GM10266 (cell line): ENCODE measurements around the gene NANOS2.
A peak's percentile ranks its signal among the peaks of the same experiment; 100 is the strongest.

Experiments used
- DNase-seq: peaks from one replicate; pipeline ENCODE4 v3.0.0; 2012; ENCODE audit errors: extremely low spot score
- CTCF ChIP-seq: IDR thresholded peaks from 2 replicates; pipeline ENCODE4 v1.5.1; 2012; ENCODE audit warnings: mild to moderate bottlenecking, low read depth; ENCODE audit not compliant: control insufficient read depth, insufficient read depth; ENCODE audit errors: missing control alignments

NANOS2 gene

GRCh38 chr19:45879055-45879454 is 35.5 kb downstream of the NANOS2 start:
- TF ChIP-seq CTCF, result no peak
- no peak for DNase-seq

- TF ChIP-seq CTCF, result no peak
Measured at GRCh38 chr19:45878043-45878794, 36.4 kb downstream of the NANOS2 start.

GRCh38 chr19:45876411-45877197 is 38.0 kb downstream of the NANOS2 start:
- no peak for TF ChIP-seq CTCF
- peak; percentile 73 for DNase-seq

More at GRCh38 chr19:45878043-45878794, 36.4 kb downstream of the NANOS2 start:
- DNase-seq, result no peak

- peak; percentile 80 for DNase-seq
- no peak for TF ChIP-seq CTCF
Measured at GRCh38 chr19:45876161-45876410, 38.5 kb downstream of the NANOS2 start.

- TF ChIP-seq CTCF, result no peak
- DNase-seq, result no peak
Measured at GRCh38 chr19:45874620-45874966, 40.0 kb downstream of the NANOS2 start.

GRCh38 chr19:45873219-45873772 is 41.3 kb downstream of the NANOS2 start:
- no peak for DNase-seq

More at GRCh38 chr19:45873219-45873772, 41.3 kb downstream of the NANOS2 start:
- no peak for TF ChIP-seq CTCF
